GM18861 (cell line): ENCODE data around the gene PROSER1.
A peak's percentile ranks its signal among the peaks of the same experiment; 100 is the strongest.
"Not testable (repeated sequence)": the region's sequence is repeated elsewhere in the genome, so short reads cannot be mapped to it uniquely, and the experiment has no call there.

Experiments
- ATAC-seq: cut with Tn5 transposase; IDR thresholded peaks from one replicate; pipeline ENCODE4 v1.9.1; 2021; ENCODE audit not compliant: unreplicated experiment

The PROSER1 gene

DNA sequence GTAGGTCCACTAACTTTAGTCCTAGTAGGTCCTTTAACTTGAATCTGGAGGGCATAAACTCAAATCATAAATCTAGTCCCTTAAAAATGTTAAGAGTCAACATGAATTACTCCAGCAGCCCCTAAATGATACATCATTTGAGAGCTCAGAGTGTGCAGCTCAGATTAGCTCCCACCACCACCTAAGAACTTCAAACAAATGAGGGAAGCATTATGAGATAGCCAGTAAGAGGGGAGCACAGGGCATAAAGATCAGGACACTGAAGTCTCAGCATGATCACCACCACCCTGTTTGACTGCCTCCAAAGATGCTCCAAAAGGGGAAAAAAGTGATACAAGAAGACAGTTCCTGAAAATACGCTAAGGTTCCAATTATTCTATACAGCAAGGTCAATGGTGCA, 5.7 kb downstream of the PROSER1 start:
- ATAC-seq: no peak

DNA sequence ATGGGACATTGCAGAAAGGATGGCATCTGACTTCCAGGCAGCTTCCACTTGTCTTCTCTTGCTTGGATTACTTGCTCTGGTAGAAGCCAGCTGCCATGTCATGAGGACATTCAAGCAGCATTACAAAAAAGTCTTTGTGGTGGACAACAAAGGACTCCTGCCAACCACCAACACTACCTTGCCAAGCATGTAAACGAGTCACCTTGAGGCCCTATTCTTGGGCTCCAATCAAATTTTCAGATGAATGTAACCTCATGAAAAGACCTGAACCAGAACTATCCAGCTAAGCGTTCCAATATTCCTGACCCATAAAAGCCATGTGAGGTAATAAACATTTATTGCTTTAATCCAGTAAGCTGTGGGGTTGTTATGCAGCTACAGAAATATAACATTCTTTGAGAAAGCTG, 12.5 kb downstream of the PROSER1 start:
- no peak for ATAC-seq

DNA sequence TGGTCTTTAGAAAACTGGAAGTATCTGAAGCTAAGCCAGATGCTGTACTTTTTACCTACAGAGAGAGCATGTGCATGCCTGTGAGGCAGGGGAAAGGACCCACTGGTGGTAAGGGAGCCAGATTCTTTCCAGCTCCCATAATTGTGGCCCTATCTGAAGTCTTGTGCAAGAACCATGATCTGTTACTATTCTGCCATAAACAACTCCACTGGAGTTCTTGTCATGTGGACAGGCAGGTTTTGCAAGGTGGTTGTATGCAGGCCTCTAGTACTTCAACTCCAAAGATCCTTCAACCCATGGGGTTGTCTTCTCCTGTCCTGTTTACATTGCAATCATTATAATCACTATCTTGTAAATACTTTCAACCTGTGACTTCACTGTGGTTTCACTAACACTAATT, 14.1 kb downstream of the PROSER1 start:
- no peak for ATAC-seq

DNA sequence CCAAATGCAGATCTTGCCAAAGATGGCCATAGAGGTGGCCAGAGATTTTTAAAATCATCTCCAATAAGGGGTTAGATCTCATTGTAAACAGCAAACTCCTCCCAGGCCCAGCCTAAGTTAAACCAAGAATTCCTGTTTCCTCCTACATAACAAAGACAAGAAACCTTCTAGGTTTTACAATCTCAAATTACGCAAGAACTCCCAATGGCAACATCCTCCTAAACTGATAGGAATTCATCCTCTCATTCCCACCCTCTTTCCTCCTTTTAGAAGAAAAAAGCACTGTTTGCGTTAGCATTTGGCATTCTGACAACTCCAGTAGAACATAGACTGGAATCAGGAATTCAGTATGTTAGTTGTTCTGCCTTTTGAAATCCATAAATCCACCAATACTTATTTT, 14.6 kb downstream of the PROSER1 start:
- ATAC-seq: no peak

DNA sequence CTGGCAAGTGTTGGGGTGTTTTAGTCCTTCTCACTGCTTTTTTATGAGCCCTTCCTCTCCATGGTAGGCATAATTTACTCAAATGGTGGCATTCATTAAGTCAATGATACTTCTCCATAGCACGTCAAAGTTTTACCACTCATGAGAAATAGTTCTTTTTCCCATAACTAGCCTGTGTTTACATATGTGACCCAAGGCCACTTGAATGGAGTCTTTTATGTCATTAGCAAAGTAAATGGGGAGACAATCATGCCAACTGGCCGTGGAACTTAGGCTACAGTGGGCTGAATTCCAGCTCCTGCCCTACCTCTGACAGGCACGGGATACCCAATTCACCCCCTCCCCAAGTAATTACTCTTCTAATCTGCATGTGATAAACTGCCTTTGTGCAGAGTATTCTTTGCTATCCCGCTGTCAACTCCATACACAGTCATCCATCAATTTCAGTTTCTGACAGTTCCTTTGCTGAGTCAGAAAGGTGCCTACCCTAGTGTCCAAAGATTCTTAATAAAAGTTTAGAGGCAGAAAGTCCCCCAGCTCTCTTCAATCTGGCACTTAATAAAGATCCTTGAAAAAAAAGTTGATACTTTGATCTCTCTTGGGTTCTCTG, 16.9 kb downstream of the PROSER1 start:
- ATAC-seq: no peak

DNA sequence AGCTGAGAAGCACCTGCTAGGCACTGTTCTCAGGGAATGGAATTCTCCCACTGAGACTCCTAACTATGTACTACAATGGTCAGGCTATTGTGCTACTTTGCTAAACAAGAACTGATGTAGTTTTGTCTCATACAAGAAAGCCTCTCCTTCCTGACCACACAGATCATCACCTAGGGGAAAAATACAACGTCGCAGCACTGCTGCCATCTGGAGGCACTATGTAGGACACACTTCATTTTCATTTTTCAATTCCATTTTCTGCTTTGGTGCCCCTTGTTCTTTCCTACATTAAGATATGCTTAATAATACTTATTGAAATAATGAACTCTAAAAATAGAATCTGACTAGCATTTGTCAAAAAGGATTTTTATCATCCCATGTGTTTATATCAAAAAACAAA, 21.1 kb downstream of the PROSER1 start:
- peak; percentile 78 for ATAC-seq

DNA sequence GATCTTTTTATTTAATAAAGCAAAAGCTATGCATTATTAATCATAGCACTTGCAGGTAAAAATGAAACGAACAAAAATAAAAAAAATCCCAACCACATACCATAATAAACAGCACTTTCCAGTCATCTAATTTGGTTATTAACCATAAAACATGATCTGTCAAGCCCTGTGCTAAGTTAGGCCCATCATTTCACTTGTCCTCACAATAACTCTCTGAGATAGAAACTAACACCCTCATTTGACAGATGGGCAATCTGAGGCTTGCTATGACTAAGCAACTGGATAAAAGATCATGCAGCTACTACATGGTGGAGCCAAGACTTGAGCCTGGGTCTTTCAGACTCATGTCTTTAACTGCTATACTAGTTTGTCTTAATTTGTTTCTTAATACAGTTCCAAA, 21.8 kb downstream of the PROSER1 start:
- ATAC-seq: peak; percentile 56

DNA sequence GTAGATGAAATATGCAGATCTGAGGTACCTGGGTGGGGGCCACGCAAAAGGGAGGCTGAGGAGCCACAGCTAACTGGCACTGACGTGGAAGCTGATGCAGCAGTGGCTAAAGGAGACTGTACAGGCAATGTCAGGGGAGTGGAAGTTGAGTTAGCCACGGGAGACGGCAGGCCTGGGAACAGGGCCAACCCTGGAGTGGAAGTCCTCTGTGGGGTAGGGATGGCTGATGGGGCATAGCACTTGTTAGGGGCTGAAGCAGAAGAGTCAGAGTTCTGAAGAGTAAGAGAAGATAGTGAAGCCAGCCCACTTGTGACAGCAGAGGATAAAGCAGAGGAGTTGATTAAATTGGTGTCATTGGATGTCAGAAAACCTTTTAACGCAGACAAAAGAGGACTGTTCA, 24.4 kb downstream of the PROSER1 start:
- ATAC-seq: no peak

DNA sequence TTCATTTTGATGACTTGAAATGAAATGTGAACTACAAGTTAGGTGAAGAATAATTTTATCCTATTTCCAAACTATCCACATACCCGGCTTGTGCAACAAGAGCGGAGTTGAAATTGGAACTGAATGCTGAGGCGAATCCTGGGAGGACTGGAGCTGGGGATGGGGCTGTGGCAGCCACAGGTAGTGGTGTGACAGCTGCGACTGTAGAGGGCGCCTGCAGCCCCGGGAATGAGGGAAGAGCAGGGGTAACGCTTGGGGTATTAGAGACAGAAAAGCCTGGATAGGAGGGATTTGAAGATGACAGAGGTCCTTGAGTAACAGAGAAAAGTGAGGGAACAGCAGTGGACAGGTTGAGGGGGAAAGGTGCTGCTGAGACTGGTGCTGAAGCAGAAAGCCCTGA, 25.3 kb downstream of the PROSER1 start:
- ATAC-seq: no peak

DNA sequence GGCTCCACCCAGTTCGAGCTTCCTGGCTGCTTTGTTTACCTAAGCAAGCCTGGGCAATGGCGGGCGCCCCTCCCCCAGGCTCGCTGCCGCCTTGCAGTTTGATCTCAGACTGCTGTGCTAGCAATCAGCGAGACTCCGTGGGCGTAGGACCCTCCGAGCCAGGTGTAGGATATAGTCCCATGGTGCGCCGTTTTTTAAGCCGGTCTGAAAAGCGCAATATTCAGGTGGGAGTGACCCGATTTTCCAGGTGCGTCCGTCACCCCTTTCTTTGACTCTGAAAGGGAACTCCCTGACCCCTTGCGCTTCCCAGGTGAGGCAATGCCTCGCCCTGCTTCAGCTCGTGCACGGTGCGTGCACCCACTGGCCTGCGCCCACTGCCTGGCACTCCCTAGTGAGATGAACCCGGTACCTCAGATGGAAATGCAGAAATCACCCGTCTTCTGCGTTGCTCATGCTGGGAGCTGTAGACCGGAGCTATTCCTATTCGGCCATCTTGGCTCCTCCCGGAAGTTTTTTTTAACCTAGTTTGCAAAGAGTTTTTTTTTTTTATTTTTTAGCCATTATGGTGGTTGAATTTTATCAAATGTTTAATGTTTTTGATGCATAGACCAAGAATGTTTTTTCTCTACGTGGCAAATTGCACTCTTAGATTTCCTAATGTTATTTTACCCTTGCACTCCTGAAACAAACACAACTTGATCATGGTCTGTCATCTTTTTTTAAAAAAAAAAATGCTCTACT, 31.3 kb downstream of the PROSER1 start:
- not testable (repeated sequence) for ATAC-seq

DNA sequence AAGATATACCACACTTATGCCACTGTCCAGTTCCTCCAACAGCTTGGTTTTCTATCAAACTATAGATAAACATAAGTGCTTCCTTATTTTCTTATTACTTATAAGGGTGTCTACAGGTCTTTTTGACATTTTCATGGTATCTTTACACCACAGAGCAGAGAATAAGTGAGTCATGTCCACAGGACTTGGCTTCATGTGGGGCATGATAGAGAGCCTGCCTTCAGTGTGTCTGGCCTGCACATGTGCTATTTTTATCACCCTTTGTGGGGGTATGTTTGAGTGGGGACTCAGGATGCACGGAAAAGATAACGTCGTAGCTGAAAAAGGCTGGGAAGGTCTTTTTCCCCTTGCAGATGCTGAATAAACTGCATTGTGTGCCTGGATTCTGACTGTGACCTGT, 39.1 kb downstream of the PROSER1 start:
- no peak for ATAC-seq

DNA sequence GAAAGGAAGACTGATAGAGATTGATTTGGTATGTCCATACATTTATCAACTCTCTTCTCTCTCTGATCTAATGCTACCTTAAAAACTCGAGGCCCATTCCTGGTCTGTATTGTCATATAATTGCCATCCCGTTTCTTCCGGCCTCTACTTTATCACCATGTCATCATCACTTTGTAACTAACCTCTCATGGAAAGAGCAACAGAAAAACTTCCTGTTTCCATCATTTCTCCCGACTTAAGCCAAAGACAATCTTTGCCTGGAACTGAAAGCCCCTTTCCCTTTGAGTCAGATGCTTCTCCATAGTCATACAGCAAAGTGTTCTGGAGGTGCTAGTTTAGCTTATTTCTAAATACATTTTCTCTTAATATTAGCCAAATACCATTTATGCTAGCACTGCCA, 44.5 kb downstream of the PROSER1 start:
- ATAC-seq: no peak

DNA sequence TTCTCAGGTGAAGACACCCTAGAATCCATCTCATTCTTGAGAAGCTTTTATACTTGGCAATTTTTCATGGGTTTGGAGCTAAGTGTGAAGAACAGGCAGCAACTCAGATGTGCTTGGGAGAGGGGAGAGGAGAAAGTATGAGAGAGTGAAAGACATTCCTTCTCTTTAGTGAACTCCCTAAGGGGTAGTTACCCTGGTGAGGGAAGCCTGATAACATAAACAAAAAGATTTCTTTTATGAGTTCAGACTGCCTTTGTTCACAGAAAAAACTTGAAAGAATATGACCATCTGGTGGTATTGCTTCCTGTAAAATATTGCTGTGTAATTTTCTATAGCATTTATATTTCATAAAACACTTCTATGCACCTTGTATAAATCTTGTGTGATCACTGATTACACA, 47.2 kb downstream of the PROSER1 start, which contains the start of gene STOML3:
STOML3 (minus strand) TSS at position 139 of the 400 bp plus-strand sequence; CDS start at position 29, 110 bp downstream.
- no peak for ATAC-seq

DNA sequence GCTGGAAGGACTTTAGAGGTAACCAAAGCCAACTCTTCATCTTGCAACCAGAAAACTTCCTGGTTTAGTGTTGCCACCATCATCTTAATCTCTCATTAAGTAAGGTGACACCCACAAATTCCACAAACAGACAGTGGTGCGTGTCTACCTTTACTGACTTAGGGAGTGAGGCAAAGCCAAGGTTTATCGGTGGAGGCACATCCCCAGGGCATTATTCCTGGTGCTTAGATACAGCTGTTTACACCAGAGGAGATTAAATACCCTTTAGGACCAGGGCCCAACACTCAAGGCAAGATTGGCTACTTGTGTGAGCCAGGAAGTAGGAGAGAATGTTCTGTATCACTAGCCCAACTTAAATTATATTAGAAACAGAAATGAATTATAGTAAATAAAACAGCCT, 56.8 kb downstream of the PROSER1 start:
- ATAC-seq: no peak

DNA sequence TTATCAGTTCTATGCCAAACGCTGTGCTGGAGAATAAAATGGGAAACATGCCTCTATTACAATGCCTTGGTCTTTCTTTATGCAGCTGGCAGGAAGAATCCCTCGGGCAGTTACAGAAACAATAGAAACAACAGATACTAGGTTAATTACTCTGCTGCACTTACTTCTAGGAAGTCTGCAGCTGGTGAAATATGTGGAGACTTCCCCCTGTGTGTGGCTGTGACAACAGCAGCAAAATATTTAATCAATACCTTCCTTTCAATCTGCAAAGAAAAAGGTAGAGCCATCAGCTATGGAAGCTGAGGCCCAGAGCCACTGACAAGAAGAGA, 57.2 kb downstream of the PROSER1 start:
- ATAC-seq: no peak

DNA sequence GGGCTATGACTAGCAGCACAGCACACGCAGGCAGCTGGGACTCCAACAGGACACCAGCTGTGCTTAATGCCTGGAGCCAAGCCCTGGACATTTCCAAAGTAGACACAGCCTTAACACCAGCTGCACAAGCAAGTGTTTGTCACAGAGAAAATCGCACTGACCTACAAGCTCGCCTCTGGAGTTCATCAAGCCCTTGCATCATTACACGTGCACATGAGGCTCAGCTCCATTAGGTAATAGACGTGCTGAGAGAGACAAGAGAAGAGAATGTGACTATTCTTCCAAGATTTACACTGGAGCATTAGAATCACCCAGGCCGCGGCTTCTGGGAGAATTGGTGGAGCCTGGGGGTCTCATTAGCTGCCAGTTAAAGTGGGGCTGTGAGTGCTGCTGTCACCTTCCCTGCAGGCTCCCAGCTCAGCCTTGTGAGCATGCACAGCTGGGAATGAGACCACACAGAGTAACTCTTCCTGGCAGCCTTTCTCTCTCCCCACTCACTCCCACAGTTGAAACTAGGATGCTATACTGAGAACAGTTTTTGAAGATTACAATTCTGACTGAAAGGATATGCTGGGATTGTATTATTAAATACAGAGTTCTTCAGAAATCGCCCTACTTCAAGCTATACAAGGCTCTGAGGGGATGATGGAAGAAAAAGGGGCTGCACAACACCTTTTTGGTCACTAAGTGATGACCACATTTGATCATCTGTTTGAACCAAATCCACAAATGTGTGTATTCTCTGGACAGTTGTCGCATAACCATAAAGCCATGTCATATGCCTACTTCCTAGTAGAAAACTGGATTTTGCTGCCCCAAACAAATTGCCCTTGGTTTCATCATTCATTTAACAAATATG, 57.8 kb downstream of the PROSER1 start:
- ATAC-seq: no peak

DNA sequence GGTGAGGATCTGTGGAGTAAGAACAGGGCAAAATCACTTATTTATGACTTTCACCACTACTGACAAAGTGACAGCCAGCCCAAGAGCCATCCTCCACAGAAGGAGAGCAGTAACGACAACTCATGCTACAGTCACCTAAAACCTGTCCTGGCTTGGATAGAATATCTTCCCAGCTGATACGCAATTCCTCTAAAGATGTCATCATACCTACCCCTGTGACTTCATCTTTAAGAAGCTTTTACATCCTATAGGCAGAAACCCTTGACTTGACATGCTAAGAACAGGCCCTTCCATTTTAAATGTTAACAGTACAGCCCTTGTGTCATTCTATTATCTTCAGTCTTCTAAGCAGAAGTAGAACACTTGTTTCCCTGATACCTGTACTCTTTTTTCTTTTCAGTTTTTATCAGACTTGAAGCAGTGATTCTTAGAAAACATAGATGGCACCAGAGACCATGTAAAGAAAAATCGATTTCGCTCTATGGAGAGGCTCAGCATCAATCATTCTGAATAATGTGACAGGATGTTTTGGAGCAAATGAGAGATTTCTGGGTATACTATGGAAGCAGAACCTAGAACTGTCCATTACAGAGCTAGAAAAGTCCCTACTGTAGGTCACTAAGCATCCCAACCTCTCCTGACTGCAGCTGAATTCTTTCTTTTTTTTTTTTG, 67.4 kb downstream of the PROSER1 start:
- no peak for ATAC-seq

DNA sequence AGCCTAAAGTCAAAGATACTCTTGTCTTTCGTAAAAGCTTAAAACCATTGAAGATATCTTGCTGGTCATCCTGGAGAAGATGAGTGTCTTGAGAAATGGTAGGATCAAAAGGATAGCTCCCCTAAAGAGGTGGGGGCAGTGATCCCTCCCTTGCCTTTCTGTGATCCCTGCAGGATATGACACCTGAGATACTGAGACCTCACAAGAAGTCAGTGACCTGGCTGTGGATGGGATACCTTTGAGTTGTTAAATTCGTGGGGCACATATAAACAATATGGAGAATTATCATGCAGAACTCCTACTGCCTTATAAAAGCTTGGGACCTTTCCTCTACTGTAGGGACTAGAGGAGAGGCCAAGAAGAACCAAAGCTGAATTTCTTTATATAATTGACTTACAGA, 68.7 kb downstream of the PROSER1 start:
- ATAC-seq: no peak

DNA sequence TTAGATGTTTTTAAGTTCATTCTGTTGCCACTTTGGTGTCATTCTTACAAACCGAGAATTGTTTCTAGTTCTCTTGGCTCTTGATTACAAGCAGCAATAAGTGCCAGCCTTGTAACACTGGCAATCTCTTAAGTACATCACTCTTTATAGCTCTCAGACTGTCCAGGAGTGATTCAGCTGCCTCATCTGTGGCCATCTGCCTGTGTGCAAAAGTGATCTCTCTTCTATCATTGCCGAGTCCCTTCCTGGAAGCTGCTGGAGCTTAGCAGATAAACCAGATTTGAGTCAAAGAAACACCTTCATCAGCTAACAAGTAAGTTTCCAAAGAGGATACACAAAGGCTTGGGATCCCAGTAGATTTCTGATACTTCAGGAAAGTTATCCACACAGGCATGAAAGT, 70.4 kb downstream of the PROSER1 start:
- no peak for ATAC-seq

DNA sequence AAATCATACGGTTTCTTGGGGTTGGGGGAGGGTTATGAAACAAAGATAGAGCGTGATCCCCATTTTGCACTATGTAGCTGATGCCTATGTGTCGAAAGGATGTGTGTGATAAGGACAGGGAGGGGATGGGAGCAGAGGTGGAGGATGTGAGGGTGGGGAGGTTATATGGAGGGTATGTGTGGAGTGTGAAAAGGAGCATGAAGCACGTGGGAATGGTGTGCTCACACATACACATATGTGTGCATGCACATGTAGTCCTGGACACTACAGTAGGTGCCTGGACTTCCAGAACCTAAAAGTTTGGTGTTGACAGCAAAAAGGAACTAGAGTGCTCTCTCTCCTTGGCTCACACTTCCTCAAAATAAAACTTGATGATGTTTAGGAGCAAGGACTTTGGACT, 72.6 kb downstream of the PROSER1 start:
- no peak for ATAC-seq

DNA sequence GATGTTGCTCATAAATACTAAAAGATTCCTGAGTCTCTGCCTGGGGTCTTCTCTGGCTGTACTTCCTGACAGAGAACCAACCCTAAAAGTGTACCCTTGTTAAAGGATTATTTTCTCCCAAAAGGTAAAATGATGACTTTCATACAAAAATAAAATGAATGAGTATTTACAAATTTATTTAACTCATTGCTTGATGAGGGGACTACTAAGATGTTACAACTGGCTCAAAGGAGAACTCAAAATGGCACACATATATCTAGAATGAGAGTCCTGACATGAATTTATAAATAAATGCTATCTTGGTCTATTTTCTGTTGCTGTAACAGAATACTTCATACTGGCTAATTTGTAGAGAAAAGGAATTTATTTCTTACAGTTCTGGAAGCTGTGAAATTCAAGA, 77.7 kb downstream of the PROSER1 start:
- ATAC-seq: no peak
